NCI-H226 (cell line): ENCODE data around the gene C17orf107.

Experiments used
- DNase-seq: peaks from one replicate; pipeline ENCODE4 v3.0.0-alpha.2; 2015

The C17orf107 gene

GRCh38 chr17:4950075-4950745, 50.9 kb downstream of the C17orf107 start:
- no peak for DNase-seq

- no peak for DNase-seq
These were observed 51.4 kb downstream of the C17orf107 start, which contains the start of gene ENO3 for GRCh38 chr17:4950746-4951204. ENO3 (plus strand) TSS chr17:4951119; CDS start chr17:4951830, 711 bp downstream.

- no peak for DNase-seq
These were observed 52.1 kb downstream of the C17orf107 start for GRCh38 chr17:4951486-4951885.
